H1 (cell line): Measurements from ENCODE around the gene CARD11. TPM values are rescaled to one million over a fixed set of nuclear protein-coding genes. Genes with fewer than 3 reads are reported as not detected.

Experiments
- CTCF ChIA-PET: fragments of 300-600 bp; sonication (Branson Sonifier 250); formaldehyde crosslinking; loops from one replicate; lab custom pipeline; 2021; ENCODE audit not compliant: partially characterized antibody; lab: Charles Lee
- POLR2A ChIA-PET: fragments of 300-600 bp; sonication (Branson Sonifier 250); formaldehyde crosslinking; loops from one replicate; lab custom pipeline; 2021; ENCODE audit warnings: inconsistent platforms; ENCODE audit not compliant: partially characterized antibody; lab: Charles Lee
- DNase-seq, 2 experiments: peaks; one replicate each; pipeline versions ENCODE4 v3.0.0 to v3.0.0-alpha.2; 2010 to 2022; ENCODE audit warnings: low spot score in 2 of 2, low read depth in 1 of 2, mixed read lengths in 1 of 2
- FAIRE-seq: peaks from 2 replicates; lab custom pipeline; 2011; peaks lifted over from hg19 to GRCh38; lab: Jason Lieb, UNC
- H2AFZ ChIP-seq: 2 replicates; pipeline ENCODE4 v1.8.1; 2012; ENCODE audit warnings: low read length, inconsistent platforms
- H2AK5ac ChIP-seq: 2 replicates; pipeline ENCODE4 v1.6.1; 2013; ENCODE audit warnings: low read depth, low read length
- H2BK120ac ChIP-seq: replicated peaks from 2 replicates; pipeline ENCODE3; 2013; ENCODE audit warnings: low read depth, low read length, inconsistent platforms
- H2BK12ac ChIP-seq: 2 replicates; pipeline ENCODE4 v1.6.1; 2013; ENCODE audit warnings: low read depth, low read length
- H2BK15ac ChIP-seq: 2 replicates; pipeline ENCODE4 v1.6.1; 2013; ENCODE audit warnings: low read length
- H2BK20ac ChIP-seq: 2 replicates; pipeline ENCODE4 v1.6.1; 2013; ENCODE audit warnings: low read length
- H2BK5ac ChIP-seq: 2 replicates; pipeline ENCODE4 v1.6.1; 2013; ENCODE audit warnings: low read depth, low read length
- H3K14ac ChIP-seq: 2 replicates; pipeline ENCODE4 v1.6.1; 2013; ENCODE audit warnings: inconsistent platforms; ENCODE audit not compliant: insufficient read length
- H3K18ac ChIP-seq: 2 replicates; pipeline ENCODE4 v1.6.1; 2013; ENCODE audit warnings: low read length; ENCODE audit errors: extremely low read depth
- H3K23ac ChIP-seq: 2 replicates; pipeline ENCODE4 v1.6.1; 2013; ENCODE audit warnings: inconsistent platforms; ENCODE audit not compliant: insufficient read length
- H3K23me2 ChIP-seq: 2 replicates; pipeline ENCODE4 v1.6.1; 2013; ENCODE audit warnings: low read depth, low read length
- H3K27ac ChIP-seq: 2 replicates; pipeline ENCODE4 v1.6.1; 2011; ENCODE audit warnings: low read depth, low read length, inconsistent platforms
- H3K27me3 ChIP-seq, 4 experiments: replicated peaks in 1 of 4; 1 replicate in 1 of 4; 2 replicates in 3 of 4; pipeline versions ENCODE4 v1.6.1 to v1.8.1; 2011 to 2013; ENCODE audit warnings: low read length in 3 of 4, mild to moderate bottlenecking in 3 of 4, inconsistent platforms in 2 of 4, mixed read lengths in 2 of 4, moderate library complexity in 1 of 4; ENCODE audit not compliant: control insufficient read depth in 3 of 4, insufficient read depth in 3 of 4; ENCODE audit errors: extremely low read depth in 1 of 4
- H3K36me3 ChIP-seq, 4 experiments: 2 replicates each; pipeline versions ENCODE4 v1.6.1 to v1.8.1; 2011 to 2013; ENCODE audit warnings: mild to moderate bottlenecking in 4 of 4, low read length in 3 of 4, moderate library complexity in 2 of 4, control low read depth in 1 of 4, inconsistent platforms in 1 of 4; ENCODE audit not compliant: insufficient read depth in 4 of 4, control insufficient read depth in 2 of 4
- H3K4ac ChIP-seq: replicated peaks from 2 replicates; pipeline ENCODE3; 2013; ENCODE audit warnings: low read length, low read depth, mixed read lengths, inconsistent platforms; ENCODE audit not compliant: insufficient read length
- H3K4me1 ChIP-seq, 4 experiments: replicated peaks in 1 of 4; 1 replicate in 1 of 4; 2 replicates in 3 of 4; pipeline versions ENCODE4 v1.6.1 to v1.8.1; 2011 to 2013; ENCODE audit warnings: low read length in 3 of 4, inconsistent platforms in 2 of 4, mixed read lengths in 1 of 4; ENCODE audit not compliant: insufficient read depth in 4 of 4, control insufficient read depth in 3 of 4
- H3K4me2 ChIP-seq, 2 experiments: 2 replicates each; pipeline versions ENCODE4 v1.6.1 to v1.8.1; 2011 to 2013; ENCODE audit warnings: low read depth in 2 of 2, low read length in 2 of 2, control low read depth in 1 of 2, inconsistent platforms in 1 of 2, mild to moderate bottlenecking in 1 of 2; ENCODE audit not compliant: insufficient read depth in 1 of 2
- H3K4me3 ChIP-seq, 4 experiments: fragments of 200-600, 300-600 bp in 1 of 4; sonication (generic), shearing (Covaris generic), sonication (Bioruptor Twin) in 1 of 4; 2 replicates each; pipeline versions ENCODE4 v1.5.1 to v1.8.1; 2011 to 2016; ENCODE audit warnings: low read length in 4 of 4, low read depth in 3 of 4, control low read depth in 2 of 4, inconsistent platforms in 2 of 4, mild to moderate bottlenecking in 2 of 4, mixed read lengths in 1 of 4, moderate library complexity in 1 of 4; ENCODE audit not compliant: insufficient read depth in 2 of 4; ENCODE audit errors: extremely low read depth in 1 of 4
- H3K56ac ChIP-seq: replicated peaks from 2 replicates; pipeline ENCODE3; 2013; ENCODE audit warnings: low read depth, mild to moderate bottlenecking, mixed read lengths, low read length, inconsistent platforms; ENCODE audit not compliant: insufficient read length
- H3K79me1 ChIP-seq: 2 replicates; pipeline ENCODE4 v1.6.1; 2013; ENCODE audit warnings: low read depth, low read length, control low read depth
- H3K79me2 ChIP-seq, 2 experiments: 2 replicates each; pipeline versions ENCODE4 v1.6.1 to v1.8.1; 2012 to 2013; ENCODE audit warnings: low read length in 2 of 2, mild to moderate bottlenecking in 2 of 2, inconsistent platforms in 1 of 2; ENCODE audit not compliant: insufficient read depth in 2 of 2, control insufficient read depth in 1 of 2
- H3K9ac ChIP-seq, 4 experiments: replicated peaks in 1 of 4; 1 replicate in 1 of 4; 2 replicates in 3 of 4; pipeline versions ENCODE4 v1.6.1 to v1.8.1; 2011 to 2013; ENCODE audit warnings: low read depth in 3 of 4, low read length in 3 of 4, control low read depth in 2 of 4, mild to moderate bottlenecking in 2 of 4, moderate library complexity in 2 of 4, inconsistent platforms in 1 of 4; ENCODE audit errors: extremely low read depth in 1 of 4
- H3K9me3 ChIP-seq, 2 experiments: 2 replicates each; pipeline versions ENCODE4 v1.6.1 to v1.8.1; 2012 to 2013; ENCODE audit warnings: mild to moderate bottlenecking in 2 of 2, moderate library complexity in 2 of 2, control low read depth in 1 of 2, inconsistent platforms in 1 of 2, low read depth in 1 of 2, low read length in 1 of 2, mixed read lengths in 1 of 2; ENCODE audit not compliant: insufficient read depth in 2 of 2
- H4K20me1 ChIP-seq, 2 experiments: replicated peaks in 1 of 2; 2 replicates each; pipeline versions ENCODE3 to v1.8.1; 2011 to 2013; ENCODE audit warnings: inconsistent platforms in 2 of 2, low read length in 2 of 2, mild to moderate bottlenecking in 1 of 2; ENCODE audit not compliant: insufficient read depth in 2 of 2, control insufficient read depth in 1 of 2
- H4K5ac ChIP-seq: 2 replicates; pipeline ENCODE4 v1.6.1; 2013; ENCODE audit warnings: low read length, low read depth, mixed read lengths, inconsistent platforms; ENCODE audit not compliant: insufficient read length
- H4K8ac ChIP-seq: 2 replicates; pipeline ENCODE4 v1.8.0; 2013; ENCODE audit warnings: mild to moderate bottlenecking, moderate library complexity, low read length, inconsistent platforms; ENCODE audit not compliant: insufficient read depth; ENCODE audit errors: extremely low read depth
- H4K91ac ChIP-seq: replicated peaks from 2 replicates; pipeline ENCODE3; 2013; ENCODE audit warnings: low read length, mixed read lengths, inconsistent platforms; ENCODE audit not compliant: insufficient read length
- CBX8 ChIP-seq: fragments of 300-800, 300-1000 bp; sonication (generic); IDR thresholded peaks from 2 replicates; pipeline ENCODE4 v1.7.1; 2016; ENCODE audit warnings: low read depth, low read length, borderline replicate concordance
- CTCF ChIP-seq, 3 experiments: IDR thresholded peaks; 1 replicate in 2 of 3; 2 replicates in 1 of 3; pipeline versions ENCODE4 v1.5.1 to v1.6.1; 2011; ENCODE audit warnings: low read length in 3 of 3, mild to moderate bottlenecking in 3 of 3, inconsistent platforms in 2 of 3, low read depth in 1 of 3, moderate library complexity in 1 of 3; ENCODE audit not compliant: insufficient read depth in 1 of 3; ENCODE audit errors: control extremely low read depth in 1 of 3
- GTF2F1 ChIP-seq: IDR thresholded peaks from 2 replicates; pipeline ENCODE4 v1.6.1; 2012; ENCODE audit warnings: low read depth, low read length, improper control_type of control experiment, borderline replicate concordance
- RFX5 ChIP-seq: IDR thresholded peaks from 2 replicates; pipeline ENCODE4 v1.6.1; 2011; ENCODE audit warnings: low read depth, low read length, improper control_type of control experiment, borderline replicate concordance
- TAF1 ChIP-seq: IDR thresholded peaks from 2 replicates; pipeline ENCODE4 v1.6.1; 2011; ENCODE audit warnings: mild to moderate bottlenecking, low read depth, low read length
- TBP ChIP-seq: IDR thresholded peaks from 2 replicates; pipeline ENCODE4 v1.6.1; 2011; ENCODE audit warnings: low read depth, low read length, improper control_type of control experiment
- WGBS, 2 experiments: shearing (Covaris generic) in 1 of 2; methylation state at CpG; one replicate each; pipeline versions ENCODE4 v1.1.6 to v1.1.7; 2013 to 2015; ENCODE audit warnings: low lambda C conversion rate in 2 of 2, mixed read lengths in 2 of 2, inconsistent platforms in 1 of 2, low coverage in 1 of 2, missing lambda C conversion rate in 1 of 2; ENCODE audit not compliant: insufficient replicate concordance in 2 of 2, insufficient coverage in 1 of 2, insufficient read length in 1 of 2; ENCODE audit errors: extremely low coverage in 1 of 2, missing lambda C conversion rate in 1 of 2; 5-methylcytosine and 5-hydroxymethylcytosine counted together
- polyA plus RNA-seq, 7 experiments: library from polyadenylated mRNA; depleted of rRNA in 3 of 7; stranded (reverse) in 5 of 7; unstranded in 2 of 7; fragments of >200 nt in 5 of 7; fragments of 200-250 nt in 2 of 7; gene quantifications; 1 replicate in 5 of 7; 2 replicates in 1 of 7; 4 replicates in 1 of 7; pipeline versions ENCODE4 v1.2.1 to v1.2.3, GENCODE V29; 2011 to 2013; ENCODE audit warnings: missing spikeins in 2 of 7, mixed read lengths in 2 of 7
- total RNA-seq: library from RNA; stranded (reverse); fragmentation: NEBNext Ultra II Directional; extraction: Animal tissue kit (Norgen Biotek cat#: 25700); gene quantifications from 2 replicates; pipeline ENCODE4 v1.2.1, GENCODE V29; 2021

Gene CARD11
- total and polyA plus RNA-seq, 2 of the 8 experiments (the other 6 are each of a cell fraction or from before 2014, with no cell fraction given) = 12.6 to 29.8 TPM

GRCh38 chr7:2966466-2967078 is 77.1 kb downstream of the CARD11 start:
- DNase-seq = no peak
- Histone ChIP-seq H4K20me1 (peaks cover 0 to 5% of the 10 kb centered on the region in 2 experiments), H3K4me1 (no peaks in the 10 kb centered on the region), H3K14ac (no peak overlapping the region), H3K79me1 (no peaks in the 10 kb centered on the region; the same call in 1 of the 2 replicates), H4K91ac (no peak overlapping the region), H3K36me3 (no peaks in the 10 kb centered on the region), H3K27me3 (no peaks in the 10 kb centered on the region), H3K23me2 (peaks cover 16% of the 10 kb centered on the region), H4K5ac (no peak overlapping the region), H3K18ac (no peak overlapping the region), H3K23ac (no peak overlapping the region), H2BK12ac (no peak overlapping the region), H3K56ac (no peak overlapping the region), H2BK5ac (no peak overlapping the region), H2AFZ (no peak overlapping the region), H3K4me2 (no peak overlapping the region), H2AK5ac (no peak overlapping the region), H3K27ac (no peak overlapping the region), H2BK15ac (no peak overlapping the region), H3K9me3 (peaks cover 6 to 9% of the 10 kb centered on the region in 2 experiments), H2BK120ac (no peak overlapping the region), H3K4me3 (no peak overlapping the region), H3K9ac (no peak overlapping the region), H3K4ac (no peak overlapping the region), H3K79me2 (no peaks in the 10 kb centered on the region; a peak in 1 of 4 replicates), H2BK20ac (no peak overlapping the region), H4K8ac (no peak overlapping the region)
- TF ChIP-seq TAF1 (no peak), RFX5 (no peak), CTCF (IDR thresholded peaks at IDR 0.05; ENCODE audit: control extremely low read depth in 1 of 3, insufficient read depth in 1 of 3, low read depth in 1 of 3, low read length in 3 of 3) (no peak), GTF2F1 (no peak), CBX8 (no peak), TBP (no peak)
- ChIA-PET CTCF (interaction anchor here (0.7 to 3.3 kb wide), 3 partner anchors 10 to 80 kb away, joined by 3 to 15 read pairs (median 4); no protein-coding TSS in a partner anchor), POLR2A (interaction anchor here (0.9 to 1.2 kb wide), 2 partner anchors 9 to 16 kb away, joined by 3 read pairs; no protein-coding TSS in a partner anchor)
- WGBS, 2 experiments = 88% methylated on average over 11 of the region's 11 CpGs; no CpG with 5 or more reads in 1 of the 2 experiments
- no peak for FAIRE-seq
